Activated T-helper 17 cell treated with anti-CD3 and anti-CD28 coated beads, Interleukin-2, amount 50 U/mL, for 72 hours (primary cell): ENCODE measurements around the gene PRKCA. TPM values are rescaled to one million over a fixed set of nuclear protein-coding genes. Genes with fewer than 3 reads are reported as not detected.
A peak's percentile ranks its signal among the peaks of the same experiment; 100 is the strongest.
"Not testable (repeated sequence)": the region's sequence is repeated elsewhere in the genome, so short reads cannot be mapped to it uniquely, and the experiment has no call there.

Source experiments
- ATAC-seq: fragments of 150-1000 bp; cut with Tn5 transposase; replicated peaks from 2 replicates; pipeline ENCODE4 v1.10.0; 2021; ENCODE audit warnings: mild to moderate bottlenecking, moderate library complexity
- H3K27ac Mint-ChIP-seq: one replicate; pipeline ENCODE4 v1.8.0; 2022; ENCODE audit warnings: mixed read lengths
- H3K27me3 Mint-ChIP-seq: one replicate; pipeline ENCODE4 v1.8.0; 2022; ENCODE audit warnings: mixed read lengths
- H3K36me3 Mint-ChIP-seq: one replicate; pipeline ENCODE4 v1.8.0; 2022; ENCODE audit warnings: low read depth, mild to moderate bottlenecking, mixed read lengths
- H3K4me1 Mint-ChIP-seq: one replicate; pipeline ENCODE4 v1.8.0; 2022; ENCODE audit warnings: mixed read lengths
- H3K4me3 Mint-ChIP-seq: one replicate; pipeline ENCODE4 v1.8.0; 2022; ENCODE audit warnings: mild to moderate bottlenecking, mixed read lengths
- H3K9me3 Mint-ChIP-seq: one replicate; pipeline ENCODE4 v1.8.0; 2022; ENCODE audit warnings: mixed read lengths
- total RNA-seq, 2 donors: library from RNA; stranded (reverse); gene quantifications; one replicate each; pipeline ENCODE4 v1.2.3, GENCODE V29; 2022

The PRKCA gene
- total RNA-seq, 2 donors from 2014 or later: 58.2 to 86.0 TPM

GRCh38 chr17:66487981-66488468, 185.6 kb downstream of the PRKCA start:
- Mint-ChIP-seq H3K4me1 (peaks cover 33% of the 10 kb centered on the region), H3K27ac (no peak overlapping the region), H3K36me3 (peaks cover 7% of the 10 kb centered on the region), H3K9me3 (no peaks in the 10 kb centered on the region), H3K27me3 (no peaks in the 10 kb centered on the region), H3K4me3 (no peak overlapping the region)
- no peak for ATAC-seq

GRCh38 chr17:66488864-66489263, 186.5 kb downstream of the PRKCA start:
- peaks cover 41% of the 10 kb centered on the region for H3K4me1 Mint-ChIP-seq
- peaks cover 7% of the 10 kb centered on the region for H3K36me3 Mint-ChIP-seq

GRCh38 chr17:66489576-66489975, 187.2 kb downstream of the PRKCA start:
- not testable (repeated sequence) for H3K4me3 Mint-ChIP-seq, H3K9me3 Mint-ChIP-seq, ATAC-seq, H3K27ac Mint-ChIP-seq, H3K27me3 Mint-ChIP-seq
- H3K36me3 Mint-ChIP-seq: peaks cover 13% of the 10 kb centered on the region
- H3K4me1 Mint-ChIP-seq: peaks cover 48% of the 10 kb centered on the region

More at GRCh38 chr17:66488864-66489263, 186.5 kb downstream of the PRKCA start:
- no peaks in the 10 kb centered on the region for H3K9me3 Mint-ChIP-seq
- ATAC-seq: no peak
- H3K27ac Mint-ChIP-seq: no peak overlapping the region
- no peak overlapping the region for H3K4me3 Mint-ChIP-seq
- H3K27me3 Mint-ChIP-seq: no peaks in the 10 kb centered on the region

GRCh38 chr17:66491213-66491612, 188.8 kb downstream of the PRKCA start:
- peak; percentile 45 for ATAC-seq
- H3K27me3 Mint-ChIP-seq: no peaks in the 10 kb centered on the region
- H3K27ac Mint-ChIP-seq: peak overlapping the region; percentile 49
- peaks cover 43% of the 10 kb centered on the region for H3K4me1 Mint-ChIP-seq
- H3K9me3 Mint-ChIP-seq: no peaks in the 10 kb centered on the region
- H3K36me3 Mint-ChIP-seq: peaks cover 19% of the 10 kb centered on the region
- peak overlapping the region; percentile 31 for H3K4me3 Mint-ChIP-seq

GRCh38 chr17:66491665-66492064, 189.3 kb downstream of the PRKCA start:
- H3K4me3 Mint-ChIP-seq: peak overlapping the region; percentile 31
- H3K36me3 Mint-ChIP-seq: peaks cover 23% of the 10 kb centered on the region
- peaks cover 43% of the 10 kb centered on the region for H3K4me1 Mint-ChIP-seq
- peak overlapping the region; percentile 49 for H3K27ac Mint-ChIP-seq
- H3K27me3 Mint-ChIP-seq: no peaks in the 10 kb centered on the region
- ATAC-seq: no peak
- H3K9me3 Mint-ChIP-seq: no peaks in the 10 kb centered on the region

- peaks cover 27% of the 10 kb centered on the region for H3K36me3 Mint-ChIP-seq
- peaks cover 41% of the 10 kb centered on the region for H3K4me1 Mint-ChIP-seq
- peak overlapping the region; percentile 49 for H3K27ac Mint-ChIP-seq
These were observed 189.7 kb downstream of the PRKCA start for GRCh38 chr17:66492080-66492479.

GRCh38 chr17:66492561-66493005, 190.2 kb downstream of the PRKCA start:
- Mint-ChIP-seq H3K9me3 (no peaks in the 10 kb centered on the region), H3K27ac (peak overlapping the region; percentile 49), H3K4me1 (peaks cover 36% of the 10 kb centered on the region), H3K36me3 (peaks cover 32% of the 10 kb centered on the region), H3K4me3 (no peak overlapping the region), H3K27me3 (no peaks in the 10 kb centered on the region)
- ATAC-seq: no peak

More at GRCh38 chr17:66492080-66492479, 189.7 kb downstream of the PRKCA start:
- no peak for ATAC-seq
- H3K9me3 Mint-ChIP-seq: no peaks in the 10 kb centered on the region
- H3K27me3 Mint-ChIP-seq: no peaks in the 10 kb centered on the region
- no peak overlapping the region for H3K4me3 Mint-ChIP-seq

DNA sequence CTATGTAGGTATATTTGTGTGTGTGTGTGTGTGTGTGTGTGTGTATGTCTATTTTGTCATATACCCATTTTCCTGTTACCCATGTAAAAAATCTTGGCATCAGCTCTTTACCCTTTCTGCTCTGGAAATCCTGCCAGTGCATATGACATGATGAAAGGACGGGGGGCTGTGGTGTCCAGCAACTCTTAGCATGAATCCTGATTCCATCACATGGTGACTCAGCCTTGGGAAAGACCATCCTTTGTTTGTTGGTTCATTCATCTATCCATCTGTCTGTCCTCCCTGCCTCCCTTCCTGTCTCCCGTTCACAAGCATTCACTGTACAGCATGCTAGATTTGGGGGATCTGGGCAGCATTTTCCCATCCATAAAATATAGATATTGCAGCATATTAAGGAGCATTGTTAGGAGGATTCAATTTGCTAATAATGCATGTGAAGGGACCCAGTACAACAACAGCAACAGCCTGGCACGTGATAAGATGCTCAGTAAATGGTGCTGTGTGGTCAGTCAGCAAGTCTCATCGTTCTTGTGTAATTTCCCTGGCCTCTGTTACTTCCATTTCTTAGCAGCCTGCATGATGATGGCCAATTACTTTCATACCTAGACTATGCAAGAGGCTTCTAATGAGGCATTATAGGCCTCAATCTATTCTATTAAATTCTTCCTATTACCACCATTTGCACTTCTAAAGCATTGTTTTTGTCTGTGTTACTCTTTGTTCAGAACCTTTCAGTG, 191.0 kb downstream of the PRKCA start:
- Mint-ChIP-seq H3K4me1 (peaks cover 37% of the 10 kb centered on the region), H3K36me3 (peaks cover 41% of the 10 kb centered on the region), H3K27ac (peak overlapping the region; percentile 56), H3K9me3 (no peaks in the 10 kb centered on the region), H3K27me3 (no peaks in the 10 kb centered on the region), H3K4me3 (peak overlapping the region; percentile 35)
- ATAC-seq: peak; percentile 39

DNA sequence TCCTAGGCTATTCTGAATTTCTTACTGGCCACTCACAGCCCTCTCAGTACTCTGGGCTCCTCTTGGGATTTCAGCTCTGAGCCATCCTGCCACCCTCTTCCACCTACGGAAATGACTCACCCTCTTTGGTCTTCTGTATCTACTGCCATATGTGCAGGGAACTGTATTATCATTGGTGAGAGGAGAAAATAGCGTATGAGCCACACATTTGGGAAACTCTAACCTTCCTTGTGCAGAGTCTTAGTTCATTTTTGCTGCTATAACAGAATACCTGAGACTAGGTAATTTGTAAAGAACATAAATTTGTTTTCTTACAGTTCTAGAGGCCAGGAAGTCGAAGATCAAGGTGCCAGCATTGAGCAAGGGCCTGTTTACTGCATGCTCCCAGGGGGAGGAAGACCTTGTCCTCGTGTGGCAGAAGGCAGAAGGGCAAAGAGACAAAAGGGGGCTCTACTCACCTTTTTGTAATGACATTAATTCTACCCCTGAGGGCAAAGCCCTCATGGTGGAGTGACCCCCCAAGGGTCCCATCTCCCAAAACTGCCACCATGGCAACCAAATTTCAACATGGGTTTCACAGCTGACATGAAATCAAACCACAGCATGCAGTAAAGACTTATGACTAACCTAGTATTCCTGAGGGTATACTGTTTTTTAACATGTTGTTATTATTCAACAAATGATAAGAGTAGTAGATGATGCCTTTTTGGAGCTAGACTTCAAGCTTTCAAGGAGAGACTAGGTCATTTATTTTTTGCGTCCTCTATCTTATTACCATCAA, 191.8 kb downstream of the PRKCA start:
- H3K4me1 Mint-ChIP-seq: peaks cover 44% of the 10 kb centered on the region
- peak; percentile 99 for ATAC-seq

DNA sequence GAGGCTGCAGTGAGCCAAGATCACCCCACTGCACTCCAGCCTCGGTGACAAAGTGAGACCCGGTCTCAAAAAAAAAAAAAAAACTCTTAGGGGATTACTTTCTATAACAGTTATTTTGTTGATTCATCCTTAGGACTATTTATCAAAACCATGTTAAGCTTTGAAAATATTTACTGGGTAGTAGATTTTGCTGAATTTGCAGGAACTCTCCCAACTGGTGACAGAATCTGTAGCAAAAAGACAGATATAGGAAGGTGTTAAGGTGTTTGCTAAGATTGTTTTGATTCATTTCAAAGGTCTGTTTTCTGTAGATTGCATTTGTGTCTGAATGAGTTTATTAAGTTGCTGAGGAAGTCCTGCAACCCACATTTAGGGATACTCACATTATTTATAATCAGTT, 192.6 kb downstream of the PRKCA start:
- Mint-ChIP-seq H3K27me3 (no peaks in the 10 kb centered on the region), H3K9me3 (no peaks in the 10 kb centered on the region), H3K36me3 (peaks cover 48% of the 10 kb centered on the region), H3K4me3 (no peak overlapping the region), H3K4me1 (peaks cover 44% of the 10 kb centered on the region), H3K27ac (no peak overlapping the region)
- no peak for ATAC-seq

More for the DNA sequence above, 191.8 kb downstream of the PRKCA start:
- Mint-ChIP-seq H3K36me3 (peaks cover 48% of the 10 kb centered on the region), H3K9me3 (no peaks in the 10 kb centered on the region), H3K4me3 (peak overlapping the region; percentile 35), H3K27ac (peak overlapping the region; percentile 56), H3K27me3 (no peaks in the 10 kb centered on the region)

GRCh38 chr17:66496306-66496705, 193.9 kb downstream of the PRKCA start:
- Mint-ChIP-seq H3K4me3 (no peak overlapping the region), H3K27ac (no peak overlapping the region), H3K27me3 (no peaks in the 10 kb centered on the region), H3K4me1 (peaks cover 42% of the 10 kb centered on the region), H3K9me3 (no peaks in the 10 kb centered on the region), H3K36me3 (peaks cover 52% of the 10 kb centered on the region)
- no peak for ATAC-seq

DNA sequence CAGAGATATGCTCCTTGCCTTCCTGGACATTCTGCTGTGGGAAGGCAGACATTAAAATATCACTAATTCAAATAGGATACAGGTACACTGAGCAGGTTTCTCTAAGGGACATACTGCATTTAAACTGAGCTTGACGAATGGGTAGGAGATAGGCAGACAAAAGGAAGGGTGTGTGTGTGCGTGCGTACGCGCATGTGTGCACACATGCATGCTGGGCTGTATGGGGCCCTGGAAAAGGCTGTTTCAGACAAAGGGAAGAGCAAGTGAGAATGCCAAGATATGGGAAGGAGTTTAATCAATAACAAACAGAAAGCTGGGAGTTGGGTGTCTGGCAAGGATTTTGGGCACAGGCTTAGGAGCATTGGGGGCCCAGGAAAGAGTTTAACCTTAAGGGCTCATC, 196.2 kb downstream of the PRKCA start:
- Mint-ChIP-seq H3K36me3 (peaks cover 48% of the 10 kb centered on the region), H3K4me1 (peaks cover 34% of the 10 kb centered on the region), H3K27ac (peak overlapping the region; percentile 31), H3K4me3 (no peak overlapping the region), H3K9me3 (no peaks in the 10 kb centered on the region), H3K27me3 (no peaks in the 10 kb centered on the region)
- ATAC-seq: no peak

- H3K27me3 Mint-ChIP-seq: no peaks in the 10 kb centered on the region
- H3K9me3 Mint-ChIP-seq: peaks cover 5% of the 10 kb centered on the region
- H3K4me3 Mint-ChIP-seq: no peak overlapping the region
- peak overlapping the region; percentile 100 for H3K27ac Mint-ChIP-seq
- peaks cover 48% of the 10 kb centered on the region for H3K4me1 Mint-ChIP-seq
- H3K36me3 Mint-ChIP-seq: peaks cover 12% of the 10 kb centered on the region
- no peak for ATAC-seq
These were observed 204.2 kb downstream of the PRKCA start for GRCh38 chr17:66506641-66507040.

DNA sequence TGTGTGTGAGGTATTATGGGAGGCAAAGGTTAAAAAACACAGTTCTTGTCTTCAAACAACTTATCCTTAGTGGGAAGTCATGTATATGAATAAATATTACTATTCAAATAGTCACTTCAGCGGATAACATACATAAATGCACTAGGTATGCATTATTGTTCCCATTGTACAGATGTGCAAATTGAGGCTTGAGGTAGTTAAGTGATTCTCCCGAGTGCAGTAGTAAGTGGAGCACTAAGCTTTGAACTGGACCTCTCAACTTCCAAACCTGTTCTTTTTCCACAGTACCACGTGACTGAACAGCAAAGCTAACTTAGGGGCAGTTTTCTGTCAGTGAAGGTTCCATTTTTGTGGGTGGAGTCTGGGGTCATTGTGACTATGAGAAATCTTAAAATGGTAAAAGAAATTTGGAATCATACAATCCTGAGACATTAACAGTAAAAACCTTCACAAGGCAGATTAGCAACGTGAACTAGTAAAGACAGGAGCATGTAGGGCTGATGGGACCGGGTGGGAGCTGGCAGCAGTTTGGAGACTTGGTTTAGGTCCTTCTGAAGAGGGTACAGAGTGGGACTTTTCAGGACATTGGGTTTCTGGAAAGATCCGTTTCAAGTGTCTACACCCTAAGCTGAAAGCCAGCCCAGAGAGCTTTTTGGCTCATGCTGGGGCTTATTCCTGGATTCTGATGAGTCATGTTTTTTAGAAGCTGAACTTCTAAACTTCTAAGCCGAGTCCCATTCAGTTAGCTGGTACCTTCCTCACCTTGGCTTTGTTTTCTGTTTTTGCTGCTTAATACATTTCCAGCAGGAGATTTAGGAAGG, 204.9 kb downstream of the PRKCA start:
- Mint-ChIP-seq H3K9me3 (peaks cover 5% of the 10 kb centered on the region), H3K4me1 (peaks cover 45% of the 10 kb centered on the region), H3K27me3 (no peaks in the 10 kb centered on the region), H3K4me3 (peak overlapping the region; percentile 87), H3K36me3 (peaks cover 17% of the 10 kb centered on the region), H3K27ac (peak overlapping the region; percentile 100)
- no peak for ATAC-seq
